Esophagus muscularis mucosa (tissue), 4 donors: ENCODE measurements around the gene TMSB15B. TPM values are rescaled to one million over a fixed set of nuclear protein-coding genes. Genes with fewer than 3 reads are reported as not detected.
"Not testable (repeated sequence)": the region's sequence is repeated elsewhere in the genome, so short reads cannot be mapped to it uniquely, and the experiment has no call there.

Source experiments
- DNase-seq: peaks from one replicate; pipeline ENCODE4 v3.0.0-alpha.2; 2017; ENCODE audit errors: extremely low spot score
- H3K27ac ChIP-seq, 4 donors: fragments of 200-600 bp; sonication (generic); replicated peaks in 1 of 4; 1 replicate in 3 of 4; 2 replicates in 1 of 4; pipeline ENCODE4 v1.5.1; 2016 to 2019; ENCODE audit warnings: mild to moderate bottlenecking in 1 of 4
- H3K27me3 ChIP-seq, 4 donors: fragments of 200-600 bp; sonication (generic); one replicate each; pipeline versions ENCODE4 v1.5.1 to v1.6.0; 2016 to 2019
- H3K36me3 ChIP-seq, 4 donors: fragments of 200-600 bp; sonication (generic); one replicate each; pipeline ENCODE4 v1.5.1; 2016 to 2019
- H3K4me1 ChIP-seq, 4 donors: fragments of 200-600 bp; sonication (generic); one replicate each; pipeline ENCODE4 v1.5.1; 2016 to 2019
- H3K4me3 ChIP-seq, 4 donors: fragments of 200-600 bp; sonication (generic); 1 replicate in 2 of 4; 2 replicates in 2 of 4; pipeline ENCODE4 v1.5.1; 2016 to 2019; ENCODE audit warnings: mild to moderate bottlenecking in 4 of 4, moderate library complexity in 1 of 4
- H3K9me3 ChIP-seq, 4 donors: fragments of 200-600 bp; sonication (generic); 1 replicate in 3 of 4; 2 replicates in 1 of 4; pipeline ENCODE4 v1.5.1; 2016 to 2019
- EP300 ChIP-seq: sonication (generic); formaldehyde crosslinking; IDR thresholded peaks from one replicate; pipeline ENCODE4 v1.6.1; 2017; ENCODE audit warnings: antibody characterized with exemption
- POLR2A ChIP-seq: fragments of 450-650 bp; IDR thresholded peaks from one replicate; pipeline ENCODE4 v1.6.1; 2017; ENCODE audit warnings: antibody characterized with exemption, moderate library complexity, mild to moderate bottlenecking, low read depth
- POLR2AphosphoS5 ChIP-seq, 2 donors: sonication (generic); formaldehyde crosslinking; IDR thresholded peaks; one replicate each; pipeline ENCODE4 v1.6.1; 2017; ENCODE audit warnings: antibody characterized with exemption in 2 of 2
- WGBS: methylation state at CpG from one replicate; pipeline ENCODE4 v1.1.5; 2018; 5-methylcytosine and 5-hydroxymethylcytosine counted together
- intact Hi-C: fragments of 100-400 bp; cut with DNase I; formaldehyde crosslinking; loops from one replicate; pipeline ENCODE4 v1.15.1; 2023
- total RNA-seq, 4 donors: library from RNA; depleted of rRNA; stranded (reverse); fragments of >200 nt; gene quantifications; one replicate each; pipeline versions ENCODE4 v1.1.0 to v1.2.1, GENCODE V29; 2016
- TF ChIP-seq, protein P1 (sequence below), 3 experiments: fragments of 200-600 bp in 2 of 3; fragments of 450-650 bp in 1 of 3; sonication (generic) in 2 of 3; IDR thresholded peaks; one replicate each; pipeline ENCODE4 v1.5.1; 2017 to 2019; ENCODE audit warnings: antibody characterized with exemption in 3 of 3, mild to moderate bottlenecking in 2 of 3, moderate library complexity in 1 of 3

TMSB15B gene
- total RNA-seq: 10 to 100 TPM in 1 of 4 donors, 1 to 10 TPM in 3; 3.6 to 10.8 (median 5.1) TPM

GRCh38 chrX:103962411-103963278 lies at the start of gene TMSB15B:
TMSB15B (plus strand) TSS chrX:103962627.
- H3K9me3 ChIP-seq, H3K27ac ChIP-seq, H3K27me3 ChIP-seq, H3K36me3 ChIP-seq, H3K4me3 ChIP-seq, DNase-seq, H3K4me1 ChIP-seq, intact Hi-C loops: not testable (repeated sequence)
- no CpG with 5 or more reads among the region's 55 CpGs for WGBS

GRCh38 chrX:103913356-103914020 lies 48.9 kb upstream of the TMSB15B start:
- Histone ChIP-seq H3K27ac (no peak overlapping the region), H3K4me1 (no peaks in the 10 kb centered on the region), H3K4me3 (no peak overlapping the region), H3K27me3 (no peaks in the 10 kb centered on the region), H3K9me3 (no peaks in the 10 kb centered on the region), H3K36me3 (no peaks in the 10 kb centered on the region)
- intact Hi-C loops: no loop called here
- TF ChIP-seq POLR2A (no peak), POLR2AphosphoS5 (IDR thresholded peaks at IDR 0.05) (no peak), EP300 (no peak)
- TF ChIP-seq, protein P1, sequence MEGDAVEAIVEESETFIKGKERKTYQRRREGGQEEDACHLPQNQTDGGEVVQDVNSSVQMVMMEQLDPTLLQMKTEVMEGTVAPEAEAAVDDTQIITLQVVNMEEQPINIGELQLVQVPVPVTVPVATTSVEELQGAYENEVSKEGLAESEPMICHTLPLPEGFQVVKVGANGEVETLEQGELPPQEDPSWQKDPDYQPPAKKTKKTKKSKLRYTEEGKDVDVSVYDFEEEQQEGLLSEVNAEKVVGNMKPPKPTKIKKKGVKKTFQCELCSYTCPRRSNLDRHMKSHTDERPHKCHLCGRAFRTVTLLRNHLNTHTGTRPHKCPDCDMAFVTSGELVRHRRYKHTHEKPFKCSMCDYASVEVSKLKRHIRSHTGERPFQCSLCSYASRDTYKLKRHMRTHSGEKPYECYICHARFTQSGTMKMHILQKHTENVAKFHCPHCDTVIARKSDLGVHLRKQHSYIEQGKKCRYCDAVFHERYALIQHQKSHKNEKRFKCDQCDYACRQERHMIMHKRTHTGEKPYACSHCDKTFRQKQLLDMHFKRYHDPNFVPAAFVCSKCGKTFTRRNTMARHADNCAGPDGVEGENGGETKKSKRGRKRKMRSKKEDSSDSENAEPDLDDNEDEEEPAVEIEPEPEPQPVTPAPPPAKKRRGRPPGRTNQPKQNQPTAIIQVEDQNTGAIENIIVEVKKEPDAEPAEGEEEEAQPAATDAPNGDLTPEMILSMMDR (IDR thresholded peaks at IDR 0.05): no peak
- DNase-seq: no peak
- 74% methylated on average over 10 of the region's 10 CpGs for WGBS

GRCh38 chrX:103918050-103918449 lies 44.4 kb upstream of the TMSB15B start:
- intact Hi-C loops: no loop called here
- peak overlapping the region; percentile 81 to 89 (median 84) for H3K27ac ChIP-seq
- TF ChIP-seq EP300: no peak
- TF ChIP-seq, protein P1 (IDR thresholded peaks at IDR 0.05): peak; percentile 39 to 61 (median 41)
- WGBS: 23% methylated on average over 18 of the region's 18 CpGs
- peak; percentile 91 for DNase-seq
- H3K4me3 ChIP-seq: peak overlapping the region; percentile 59 to 70 (median 66)
- peaks cover 0 to 5% (median 2%) of the 10 kb centered on the region in 4 donors for H3K4me1 ChIP-seq
- H3K27me3 ChIP-seq: no peaks in the 10 kb centered on the region
- H3K9me3 ChIP-seq: no peaks in the 10 kb centered on the region
- no peaks in the 10 kb centered on the region for H3K36me3 ChIP-seq

DNA sequence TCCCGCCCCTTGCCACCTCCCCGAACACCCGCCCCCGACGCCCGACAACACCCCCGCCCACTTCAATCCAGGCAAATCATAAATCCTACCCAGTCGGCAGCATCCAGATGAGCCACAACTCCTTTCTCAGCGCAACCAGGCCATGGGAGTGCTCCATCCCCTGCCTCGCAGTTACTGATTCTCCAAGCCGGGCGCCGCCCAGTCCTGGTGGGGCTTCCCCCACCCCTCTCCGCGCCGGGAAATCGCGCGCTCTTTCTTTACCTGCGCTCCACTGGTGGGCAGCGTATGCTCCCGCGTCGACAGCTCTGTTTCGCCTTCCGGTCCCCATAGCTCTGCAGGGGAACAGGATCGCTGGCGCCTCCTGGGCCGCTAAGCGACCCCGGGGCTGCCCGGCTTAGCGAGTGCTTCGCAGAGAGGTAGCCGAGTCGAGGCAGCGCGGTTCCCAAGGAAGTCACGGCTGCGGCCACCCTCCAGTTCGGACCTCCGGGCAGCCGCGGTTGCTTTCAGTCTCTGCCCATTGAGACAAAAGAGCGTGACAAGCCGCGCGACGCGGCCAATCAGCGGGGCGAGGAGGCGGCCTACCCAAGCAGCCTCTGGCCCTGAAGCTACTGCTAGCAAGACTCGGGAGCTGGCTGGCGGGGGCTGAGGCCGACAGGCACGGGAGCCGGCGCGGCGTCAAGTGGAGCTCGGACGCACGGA lies 43.7 kb upstream of the TMSB15B start:
- Histone ChIP-seq H3K9me3 (no peaks in the 10 kb centered on the region), H3K36me3 (no peaks in the 10 kb centered on the region), H3K4me3 (peak overlapping the region; percentile 59 to 70 (median 66)), H3K27me3 (no peaks in the 10 kb centered on the region), H3K4me1 (peaks cover 0 to 5% (median 2%) of the 10 kb centered on the region in 4 donors), H3K27ac (peak overlapping the region; percentile 81 to 89 (median 84))
- TF ChIP-seq, protein P1 (IDR thresholded peaks at IDR 0.05): no peak
- TF ChIP-seq POLR2AphosphoS5 (IDR thresholded peaks at IDR 0.05): peak in 1 of 2 donors; percentile 33
- intact Hi-C loops: no loop called here
- no peak for DNase-seq
- 16% methylated on average over 20 of the region's 64 CpGs for WGBS

DNA sequence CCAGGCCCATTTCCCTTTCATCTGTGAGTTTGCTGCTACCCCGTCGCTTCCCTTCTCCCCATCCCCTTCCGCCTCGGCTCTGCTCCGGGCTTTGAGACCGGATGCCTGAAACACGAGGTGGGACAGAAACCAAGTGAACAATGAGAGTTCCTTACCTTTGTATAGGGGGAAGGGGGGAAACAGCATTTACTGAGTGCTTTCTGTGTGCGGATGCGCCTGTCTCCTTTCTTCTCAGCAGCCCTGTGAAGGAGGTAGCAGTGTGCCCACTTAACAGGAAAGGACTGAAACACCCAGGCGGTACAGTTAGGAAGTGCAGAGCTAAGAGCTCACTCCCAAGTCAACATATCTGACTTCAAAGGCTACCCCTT lies 43.2 kb upstream of the TMSB15B start:
- Histone ChIP-seq H3K4me3 (peak overlapping the region; percentile 59 to 70 (median 66)), H3K27ac (peak overlapping the region; percentile 81 to 89 (median 84)), H3K9me3 (no peaks in the 10 kb centered on the region), H3K4me1 (peaks cover 0 to 5% (median 2%) of the 10 kb centered on the region in 4 donors), H3K27me3 (no peaks in the 10 kb centered on the region), H3K36me3 (no peaks in the 10 kb centered on the region)
- TF ChIP-seq, protein P1 (IDR thresholded peaks at IDR 0.05): peak; percentile 10 to 55 (median 27)
- TF ChIP-seq EP300: no peak
- no peak for DNase-seq
- intact Hi-C loops: no loop called here
- 14% methylated on average over 9 of the region's 10 CpGs for WGBS

DNA sequence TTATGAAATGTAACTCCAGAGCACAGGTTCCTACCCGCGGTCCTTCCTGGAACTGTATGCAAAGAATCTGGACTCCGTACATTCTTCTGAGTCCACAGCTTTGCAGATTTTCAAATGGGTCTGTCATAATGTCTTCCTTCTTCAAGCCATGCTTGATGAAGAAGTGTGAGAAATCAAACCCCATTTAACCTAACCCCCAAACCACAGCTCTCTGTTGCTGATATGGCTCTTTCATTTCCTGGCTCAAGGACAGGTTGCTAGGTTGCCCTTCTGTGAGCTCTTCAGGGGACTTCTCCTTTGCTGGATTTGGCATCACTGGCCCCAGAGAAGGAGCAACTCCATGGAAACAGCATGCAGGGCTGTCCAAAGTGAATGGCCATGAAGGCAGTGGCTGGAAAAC lies 41.9 kb upstream of the TMSB15B start:
- not testable (repeated sequence) for H3K9me3 ChIP-seq, H3K27ac ChIP-seq, DNase-seq, H3K36me3 ChIP-seq, H3K4me3 ChIP-seq, H3K27me3 ChIP-seq, H3K4me1 ChIP-seq
- intact Hi-C loops: loop anchor here (2.0 kb wide), 1 partner anchor 86 kb away; no protein-coding TSS in a partner anchor
- 77% methylated on average over 3 of the region's 3 CpGs for WGBS
